Skeletal muscle cell (primary cell): ENCODE results near the gene HYPK.
A peak's percentile ranks its signal among the peaks of the same experiment; 100 is the strongest.

Experiments
- DNase-seq: peaks from one replicate; pipeline ENCODE4 v3.0.0-alpha.2; 2010; ENCODE audit warnings: low read depth
- H3K4me3 ChIP-seq: 2 replicates; pipeline ENCODE4 v1.5.1; 2011; ENCODE audit warnings: low read depth, mild to moderate bottlenecking, control low read depth, low read length, moderate library complexity

Gene HYPK, protein sequence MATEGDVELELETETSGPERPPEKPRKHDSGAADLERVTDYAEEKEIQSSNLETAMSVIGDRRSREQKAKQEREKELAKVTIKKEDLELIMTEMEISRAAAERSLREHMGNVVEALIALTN

GRCh38 chr15:43800286-43801141, at the start of gene HYPK:
HYPK (plus strand) TSS chr15:43800599; CDS start chr15:43800623, 24 bp downstream.
- peak; percentile 58 for DNase-seq
- H3K4me3 ChIP-seq = peak within 1 kb of the TSS; percentile 85

DNA sequence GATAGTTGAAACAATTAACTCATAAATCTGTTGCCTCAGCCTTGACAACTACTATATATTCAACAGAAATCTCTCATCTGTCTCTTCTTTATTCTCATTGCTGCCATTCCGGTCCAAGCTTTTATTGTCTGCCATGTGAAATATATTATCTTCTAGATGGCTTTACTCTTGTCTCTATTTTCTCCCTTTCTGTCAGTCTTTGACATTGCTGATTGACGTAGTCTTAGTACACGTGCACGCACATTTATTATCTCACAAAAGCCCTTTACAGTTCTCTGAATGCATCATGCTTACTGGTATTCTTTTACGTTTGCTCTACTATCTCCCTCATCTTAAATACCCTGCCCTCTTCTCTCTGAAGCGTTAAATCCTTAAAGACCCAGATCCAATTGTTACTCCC, 48.5 kb upstream of the HYPK start:
- no peak overlapping the region for H3K4me3 ChIP-seq
- DNase-seq = no peak

DNA sequence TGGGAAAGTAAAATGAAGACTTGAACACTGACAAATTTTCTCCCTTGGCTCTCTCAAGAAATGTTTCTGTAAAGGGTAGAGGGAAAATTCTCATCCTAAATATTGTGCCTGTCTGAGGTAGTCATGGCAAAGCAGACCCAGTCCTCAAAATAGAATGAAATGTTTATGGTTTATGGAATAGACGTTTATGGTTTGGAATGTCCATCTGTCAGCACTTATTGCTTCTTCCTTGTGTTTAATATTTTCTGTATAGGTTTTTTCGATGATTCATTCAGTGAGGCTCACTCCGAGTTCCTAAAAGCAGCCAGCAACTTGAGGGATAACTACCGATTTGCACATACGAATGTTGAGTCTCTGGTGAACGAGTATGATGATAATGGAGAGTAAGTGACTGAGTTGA, 37.6 kb upstream of the HYPK start:
- H3K4me3 ChIP-seq = no peak overlapping the region
- DNase-seq = no peak

DNA sequence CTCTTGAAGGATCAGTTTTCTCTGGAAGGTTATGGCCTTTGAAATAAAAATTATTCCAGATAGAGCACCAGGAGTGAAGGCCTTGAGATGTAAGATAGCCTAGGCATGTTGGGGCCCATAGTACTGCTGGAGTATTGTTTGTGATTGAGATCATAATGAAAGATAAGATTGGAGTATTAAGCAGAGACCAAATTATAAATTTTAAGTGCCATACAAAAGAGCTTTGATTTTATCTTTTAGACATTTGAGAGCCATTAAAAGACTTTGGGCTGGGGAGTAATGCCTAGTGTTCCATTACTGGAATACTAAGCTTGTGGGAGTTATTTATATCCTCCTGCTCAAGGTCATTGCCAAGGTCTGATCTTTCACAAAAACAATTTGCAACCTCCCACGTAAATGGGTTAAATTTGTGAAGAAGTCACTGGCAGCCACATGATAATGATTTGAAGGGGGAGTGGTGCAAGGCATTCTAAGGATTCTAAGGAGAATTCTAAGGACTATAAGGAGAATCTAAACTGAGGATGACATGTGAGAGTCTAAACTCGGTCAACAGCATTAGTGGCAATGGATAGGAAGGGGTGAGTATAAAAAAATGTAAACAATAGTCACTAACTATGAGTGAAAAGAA, 36.5 kb upstream of the HYPK start:
- no peak overlapping the region for H3K4me3 ChIP-seq
- DNase-seq = no peak

DNA sequence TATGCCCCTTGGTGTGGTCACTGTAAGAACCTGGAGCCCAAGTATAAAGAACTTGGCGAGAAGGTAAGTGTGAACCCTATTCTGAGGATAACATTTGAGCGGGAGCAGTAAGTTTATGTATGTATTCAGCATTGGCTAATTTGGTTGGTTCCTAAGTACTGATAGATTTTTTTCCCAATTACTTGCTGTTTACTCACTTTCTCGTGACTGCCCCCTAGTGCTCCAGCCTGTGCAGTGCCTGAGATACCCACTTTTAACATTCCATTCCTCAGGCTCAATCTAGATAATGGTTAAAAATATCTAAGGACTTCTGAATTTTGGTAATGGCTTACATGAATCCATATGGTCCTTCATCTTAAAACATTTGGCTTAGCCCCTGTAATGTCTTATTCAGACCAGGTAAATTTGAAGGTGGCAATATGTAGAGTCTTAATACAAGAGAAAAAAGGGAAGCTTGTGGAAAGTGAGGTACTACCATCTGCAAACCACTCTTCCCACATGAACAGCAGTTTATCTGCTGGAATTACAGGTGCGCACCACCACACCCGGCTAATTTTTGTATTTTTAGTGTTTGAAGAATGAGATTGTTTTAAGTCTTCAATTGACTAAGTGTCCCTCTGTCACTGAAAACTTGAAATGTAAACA, 30.7 kb upstream of the HYPK start:
- no peak overlapping the region for H3K4me3 ChIP-seq
- no peak for DNase-seq

- no peak for DNase-seq
- H3K4me3 ChIP-seq = no peak overlapping the region
These were observed 28.6 kb upstream of the HYPK start for GRCh38 chr15:43771816-43772215.

DNA sequence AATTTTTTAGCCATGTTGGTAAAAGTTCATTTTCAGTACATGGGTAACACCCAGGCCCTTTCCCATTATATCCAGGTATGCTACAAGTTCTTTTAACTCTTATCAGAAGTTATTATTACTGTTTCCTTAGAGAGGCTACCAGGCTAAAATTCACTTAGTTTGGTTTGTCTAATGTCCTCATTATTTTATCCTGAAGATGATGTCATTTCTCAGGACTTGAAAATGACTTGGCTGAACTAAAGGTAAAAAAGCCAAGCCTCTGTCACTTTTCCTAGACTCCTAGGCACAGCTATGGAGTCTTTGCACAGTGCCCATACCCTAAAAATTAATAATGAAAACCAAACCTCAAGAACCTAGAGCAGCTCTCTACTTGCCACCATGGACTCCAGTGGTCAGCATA, 27.8 kb upstream of the HYPK start:
- H3K4me3 ChIP-seq = no peak overlapping the region
- DNase-seq = no peak

GRCh38 chr15:43774062-43774461, 26.3 kb upstream of the HYPK start:
- DNase-seq = no peak
- H3K4me3 ChIP-seq = no peak overlapping the region

DNA sequence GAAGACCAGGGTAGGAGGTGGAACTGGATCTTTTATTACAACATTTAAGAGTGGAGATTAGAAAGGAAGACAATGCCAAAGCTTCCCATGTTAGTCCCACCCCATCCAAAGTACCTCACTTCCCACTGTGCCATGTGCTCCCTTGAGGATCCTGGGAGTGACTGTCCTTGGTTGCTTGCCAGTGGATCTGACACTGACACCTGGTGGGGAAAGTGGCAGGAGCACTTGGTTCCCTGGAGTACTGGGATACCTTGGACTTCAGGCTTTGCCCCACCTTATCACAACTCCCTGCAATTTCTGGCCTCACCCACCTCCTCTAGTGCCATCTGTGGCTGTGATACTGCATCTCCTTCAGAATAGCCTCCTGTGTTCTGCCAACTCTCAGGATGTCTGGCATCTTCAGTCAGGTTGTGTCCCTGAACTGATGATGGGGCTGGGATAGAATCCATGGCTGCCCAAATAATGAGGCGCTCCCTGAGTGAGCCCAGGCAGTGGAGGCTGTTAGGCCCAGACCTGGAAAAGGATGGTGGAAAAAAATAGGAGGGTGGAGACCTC, 24.9 kb upstream of the HYPK start:
- no peak overlapping the region for H3K4me3 ChIP-seq
- DNase-seq = no peak

GRCh38 chr15:43776101-43776717, 24.2 kb upstream of the HYPK start:
- no peak for DNase-seq
- H3K4me3 ChIP-seq = peak overlapping the region; percentile 56

- DNase-seq = no peak
- H3K4me3 ChIP-seq = peak within 1 kb of the TSS; percentile 56
These were observed 23.6 kb upstream of the HYPK start, which contains the start of gene ELL3 for GRCh38 chr15:43776718-43777266. ELL3 (minus strand) TSS chr15:43776966; CDS start chr15:43776901, 65 bp downstream.

GRCh38 chr15:43777267-43777914, 23.0 kb upstream of the HYPK start:
- H3K4me3 ChIP-seq = peak overlapping the region; percentile 56
- no peak for DNase-seq

DNA sequence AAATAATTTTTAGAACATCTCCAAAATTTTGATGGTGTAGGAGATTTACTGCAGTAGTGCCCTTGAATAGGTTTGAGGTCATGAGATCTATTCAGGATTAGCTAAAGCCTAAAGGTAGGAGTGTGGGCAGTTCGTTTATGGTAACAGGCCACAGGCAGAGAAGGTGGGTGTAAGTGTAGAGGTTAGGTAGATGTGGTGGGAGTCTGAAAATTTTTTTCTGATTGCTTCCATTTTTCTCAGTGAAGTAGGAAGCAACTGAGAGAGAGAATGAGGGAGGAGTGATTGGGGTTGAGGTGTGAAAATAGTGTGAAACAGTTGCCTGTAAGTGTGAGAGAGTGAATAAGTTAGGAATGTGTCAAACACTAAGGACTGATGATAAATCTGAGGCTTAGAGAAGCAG, 21.4 kb upstream of the HYPK start:
- no peak overlapping the region for H3K4me3 ChIP-seq

DNA sequence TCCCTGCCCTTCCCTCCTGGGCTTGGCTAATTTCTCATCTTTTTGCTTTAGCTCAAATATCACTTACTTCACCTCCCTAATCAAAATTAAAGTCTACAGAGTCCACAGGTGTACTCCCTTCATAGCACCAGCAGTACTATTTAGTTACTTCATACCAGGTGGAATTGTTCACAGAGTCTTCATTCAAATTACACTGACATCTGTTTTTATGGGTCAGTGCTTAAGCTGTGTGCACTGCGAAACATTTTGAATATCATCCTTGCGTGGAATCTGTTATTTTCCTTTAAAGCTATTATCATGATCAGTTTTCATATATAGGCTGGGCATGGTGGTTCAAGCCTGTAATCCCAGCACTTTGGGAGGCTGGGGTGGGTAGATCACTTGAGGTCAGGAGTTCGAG, 11.0 kb upstream of the HYPK start:
- DNase-seq = no peak

More for the DNA sequence above, 21.4 kb upstream of the HYPK start:
- no peak for DNase-seq

GRCh38 chr15:43791993-43792760, 8.2 kb upstream of the HYPK start, which contains the start of gene SERF2:
SERF2 (plus strand) TSS chr15:43792320; CDS start chr15:43792377, 57 bp downstream.
- peak within 1 kb of the TSS; percentile 99 for H3K4me3 ChIP-seq
- peak; percentile 99 for DNase-seq

More for the DNA sequence above, 11.0 kb upstream of the HYPK start:
- no peak overlapping the region for H3K4me3 ChIP-seq

DNA sequence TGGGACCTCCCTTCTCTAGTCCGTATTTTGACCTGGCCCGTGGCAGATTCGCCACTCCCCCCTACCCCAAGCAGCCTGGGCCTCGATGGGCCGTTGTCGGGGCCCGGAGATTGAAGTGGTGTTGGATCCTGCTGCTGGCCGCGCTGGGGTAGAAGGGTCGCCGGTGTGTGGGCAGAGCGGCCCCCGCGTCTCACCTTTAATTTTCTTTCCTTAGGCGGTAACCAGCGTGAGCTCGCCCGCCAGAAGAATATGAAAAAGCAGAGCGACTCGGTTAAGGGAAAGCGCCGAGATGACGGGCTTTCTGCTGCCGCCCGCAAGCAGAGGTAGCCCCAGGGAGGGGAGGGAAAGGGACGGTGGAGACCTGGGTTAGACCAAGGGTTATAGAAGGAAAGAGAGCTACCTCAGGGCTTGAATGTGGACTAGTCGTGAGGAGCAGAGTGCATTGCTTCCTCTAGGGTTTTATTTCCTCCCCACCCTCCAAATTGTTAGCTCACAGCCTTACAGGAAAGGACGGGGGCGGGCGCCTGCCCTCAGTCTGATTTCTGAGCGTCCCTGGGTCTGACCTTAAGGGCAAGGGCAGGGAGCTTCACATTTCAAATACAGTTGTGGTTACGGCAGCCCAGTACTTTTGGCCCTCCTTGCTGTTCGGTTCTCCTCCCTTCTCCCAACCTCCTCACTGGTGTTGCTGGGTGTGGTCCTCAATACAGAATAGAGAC, 7.5 kb upstream of the HYPK start:
- DNase-seq = no peak
- peak overlapping the region; percentile 99 for H3K4me3 ChIP-seq

GRCh38 chr15:43793647-43794046, 6.8 kb upstream of the HYPK start:
- peak overlapping the region; percentile 99 for H3K4me3 ChIP-seq
- DNase-seq = no peak
